HG03520 (cell line): ENCODE data around the gene KIF6.

Experiments
- ATAC-seq: cut with Tn5 transposase; IDR thresholded peaks from one replicate; pipeline ENCODE4 v1.9.1; 2021; ENCODE audit warnings: mild to moderate bottlenecking, moderate library complexity; ENCODE audit not compliant: unreplicated experiment

KIF6 gene

GRCh38 chr6:39360378-39360777, 364.8 kb downstream of the KIF6 start:
- no peak for ATAC-seq

- no peak for ATAC-seq
Measured at GRCh38 chr6:39357998-39358686, 367.1 kb downstream of the KIF6 start.

- no peak for ATAC-seq
Measured at GRCh38 chr6:39353698-39354315, 371.4 kb downstream of the KIF6 start.

- no peak for ATAC-seq
Measured at GRCh38 chr6:39350723-39351505, 374.3 kb downstream of the KIF6 start.

GRCh38 chr6:39348740-39349139, 376.5 kb downstream of the KIF6 start:
- ATAC-seq, result no peak

DNA sequence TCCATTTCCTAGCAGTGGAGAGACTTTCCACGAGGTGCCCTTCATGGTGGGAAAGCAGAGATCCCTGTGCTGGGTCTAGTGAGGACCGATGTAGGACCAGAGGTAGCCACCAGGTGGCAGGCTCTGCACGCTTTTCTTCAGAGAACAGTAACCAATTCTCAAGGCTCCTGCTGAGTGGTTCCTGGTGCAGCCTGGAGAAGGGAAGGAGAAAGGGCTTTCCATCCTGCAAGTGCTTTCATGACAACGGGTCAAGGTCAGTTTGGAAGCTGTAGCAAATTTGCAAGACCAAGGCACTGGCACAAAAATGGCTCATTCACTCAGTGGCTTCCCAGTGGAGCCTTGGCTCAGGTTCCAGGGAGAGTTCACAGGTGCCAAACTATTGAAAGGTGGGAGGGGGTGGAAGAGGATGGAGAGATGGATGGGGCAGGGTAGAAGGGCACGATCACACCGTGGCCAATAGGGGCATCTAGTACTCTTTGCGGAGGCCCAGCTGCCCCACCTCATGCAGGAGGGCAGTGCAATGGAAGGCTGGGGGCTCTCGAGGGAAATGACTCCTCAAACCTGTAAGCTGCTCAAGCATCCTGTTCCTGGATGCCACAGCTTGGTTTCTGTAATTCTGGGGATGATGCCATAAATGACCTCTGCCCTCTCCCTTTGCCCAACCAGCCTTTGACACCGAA, 377.2 kb downstream of the KIF6 start:
- ATAC-seq, result no peak

DNA sequence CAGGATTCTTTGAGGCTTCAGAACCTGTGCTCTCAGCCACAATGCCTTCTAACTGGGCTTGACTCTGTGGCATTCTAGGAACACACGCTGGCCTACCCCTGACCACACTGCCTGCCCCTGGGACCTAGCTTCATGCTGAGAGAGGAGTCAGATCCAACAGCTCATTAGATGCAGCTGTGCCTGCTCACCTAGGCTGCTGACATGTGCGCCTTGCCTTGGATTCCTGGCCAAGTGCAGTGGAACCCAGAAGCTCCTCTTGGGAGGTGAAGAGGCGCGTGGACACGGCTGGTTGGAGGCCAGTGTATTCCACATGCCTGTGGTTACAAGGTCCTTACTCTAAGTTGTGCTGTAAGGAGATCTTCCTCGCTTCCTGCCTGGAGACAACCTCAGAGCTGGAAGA, 378.0 kb downstream of the KIF6 start:
- no peak for ATAC-seq

GRCh38 chr6:39344821-39345280, 380.4 kb downstream of the KIF6 start:
- ATAC-seq, result no peak

DNA sequence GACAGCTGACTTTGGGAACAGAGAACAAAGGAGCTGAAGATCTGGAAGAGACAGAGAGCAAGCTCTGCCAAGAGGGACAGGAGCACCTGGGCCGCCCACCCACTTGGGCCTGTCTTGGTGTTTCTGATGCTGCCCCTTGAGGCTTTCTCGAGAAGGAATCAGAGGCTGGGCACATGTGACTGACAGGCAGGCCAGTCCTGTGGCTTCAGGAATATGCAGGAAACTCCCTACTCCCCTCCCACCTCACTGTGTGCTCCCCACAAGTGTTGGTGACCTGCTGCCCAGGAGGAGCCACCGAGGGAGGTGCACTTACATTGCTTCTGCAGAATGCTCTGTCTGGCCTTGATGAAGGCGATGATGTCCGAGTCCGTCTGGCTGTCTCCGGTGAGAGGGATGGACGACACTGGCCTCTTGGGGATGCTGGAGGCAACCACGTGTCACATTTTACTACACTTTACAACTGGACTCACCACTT, 381.8 kb downstream of the KIF6 start:
- no peak for ATAC-seq

DNA sequence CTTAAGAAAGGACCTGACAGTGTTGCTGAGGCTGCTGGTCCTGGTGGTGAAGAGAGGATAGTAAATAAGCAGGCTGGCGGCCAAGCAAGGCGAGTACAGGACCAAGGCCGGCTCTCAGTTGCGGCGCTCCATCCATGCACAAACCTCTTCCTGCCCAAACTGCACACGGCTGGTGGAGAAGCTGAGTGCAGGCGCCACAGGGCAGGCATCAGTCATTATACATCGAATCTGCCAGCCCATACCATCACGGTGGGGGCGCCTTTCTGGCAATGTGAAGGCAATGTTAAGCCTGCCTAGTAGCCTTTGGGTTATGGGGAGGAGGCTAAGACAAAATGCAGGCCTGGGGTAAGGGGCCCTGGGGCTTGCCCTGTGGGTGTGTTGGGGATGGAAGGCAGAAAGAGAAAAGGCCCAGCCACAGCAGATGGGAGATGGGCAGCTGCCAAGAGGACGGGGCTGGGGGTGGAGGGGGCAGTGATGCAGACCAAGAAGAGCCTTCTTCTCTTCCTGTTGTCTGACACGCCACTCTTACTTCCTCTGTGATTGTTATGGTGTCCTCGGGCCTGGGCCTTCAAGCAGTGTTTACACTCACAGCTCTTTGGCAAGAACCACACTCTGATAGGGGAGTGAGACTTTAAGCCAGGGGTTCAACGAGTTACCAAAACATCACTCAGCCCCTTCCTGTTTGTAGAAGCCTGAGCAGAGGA, 382.4 kb downstream of the KIF6 start:
- ATAC-seq, result no peak

- no peak for ATAC-seq
Measured at GRCh38 chr6:39341937-39342336, 383.3 kb downstream of the KIF6 start.

- ATAC-seq, result no peak
Measured at GRCh38 chr6:39341352-39341751, 383.9 kb downstream of the KIF6 start.

DNA sequence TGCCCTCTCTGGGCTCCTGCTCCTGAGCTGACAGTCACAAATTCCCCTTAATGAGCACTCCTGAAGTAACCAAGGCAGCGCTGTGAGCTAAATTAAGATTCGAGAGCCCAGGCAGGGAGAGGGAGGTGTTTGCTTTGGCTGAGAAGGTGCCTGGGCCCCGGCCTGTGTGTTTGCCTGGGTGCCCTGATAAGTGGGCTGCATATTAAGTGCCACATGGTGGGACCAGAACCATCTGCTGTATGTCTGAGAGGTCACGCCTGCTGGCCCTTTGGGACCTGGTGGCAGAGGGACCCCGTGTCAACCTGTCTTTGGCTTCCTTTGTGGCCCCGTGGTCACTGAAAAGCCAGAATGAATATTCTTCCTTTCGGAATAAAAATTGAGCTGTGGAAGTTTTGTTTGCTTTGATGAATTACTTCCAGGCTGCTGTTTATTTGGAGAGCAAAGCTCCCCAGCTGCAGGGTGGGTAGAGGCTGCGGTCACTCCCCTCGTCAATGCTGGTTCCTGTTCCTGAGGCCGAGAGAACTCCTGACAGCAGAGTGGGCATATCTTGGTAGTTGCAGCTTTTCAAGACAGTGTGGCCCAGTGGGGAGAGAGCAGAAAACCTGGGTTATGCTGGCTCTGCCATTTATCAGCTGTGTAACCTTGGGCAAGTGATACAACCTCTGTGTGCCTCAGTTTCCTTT, 385.2 kb downstream of the KIF6 start:
- no peak for ATAC-seq

DNA sequence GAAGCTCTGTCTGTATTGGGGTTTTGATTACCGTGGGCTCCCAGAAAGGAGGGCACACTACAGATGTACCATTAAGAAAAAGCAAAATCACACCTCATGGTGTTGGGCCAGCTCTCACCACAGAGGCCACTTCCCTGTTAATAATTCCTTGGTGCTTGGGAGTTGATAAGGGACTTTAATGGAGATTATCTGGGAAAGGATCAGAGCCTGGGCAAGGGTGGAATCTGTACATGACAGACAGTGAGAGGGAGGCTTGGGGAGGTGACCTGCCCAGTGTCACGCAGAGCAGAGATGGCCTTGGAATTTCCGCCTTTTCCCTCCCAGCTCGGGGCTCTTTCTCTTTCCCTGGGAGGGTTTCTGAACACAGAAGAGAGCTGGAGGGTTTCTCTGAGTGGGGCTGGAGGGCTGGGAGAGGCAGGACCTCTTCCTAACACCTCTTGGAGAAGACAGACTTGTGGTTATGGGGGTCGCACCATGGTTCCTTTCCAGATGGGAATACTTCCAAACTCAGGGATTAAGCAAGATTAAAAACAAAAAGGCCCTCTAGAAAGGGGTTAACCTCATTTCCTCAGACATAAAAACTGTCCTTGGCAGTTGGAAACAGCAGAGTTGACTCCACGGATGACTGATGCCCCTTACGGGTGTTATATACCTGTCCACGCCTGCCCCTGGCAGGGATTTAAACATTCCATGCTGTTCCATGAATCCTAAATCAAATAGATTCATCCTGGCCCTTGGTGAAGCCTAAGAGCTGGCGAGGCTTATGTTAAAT, 385.9 kb downstream of the KIF6 start:
- ATAC-seq, result no peak

GRCh38 chr6:39338397-39338796, 386.8 kb downstream of the KIF6 start:
- no peak for ATAC-seq

DNA sequence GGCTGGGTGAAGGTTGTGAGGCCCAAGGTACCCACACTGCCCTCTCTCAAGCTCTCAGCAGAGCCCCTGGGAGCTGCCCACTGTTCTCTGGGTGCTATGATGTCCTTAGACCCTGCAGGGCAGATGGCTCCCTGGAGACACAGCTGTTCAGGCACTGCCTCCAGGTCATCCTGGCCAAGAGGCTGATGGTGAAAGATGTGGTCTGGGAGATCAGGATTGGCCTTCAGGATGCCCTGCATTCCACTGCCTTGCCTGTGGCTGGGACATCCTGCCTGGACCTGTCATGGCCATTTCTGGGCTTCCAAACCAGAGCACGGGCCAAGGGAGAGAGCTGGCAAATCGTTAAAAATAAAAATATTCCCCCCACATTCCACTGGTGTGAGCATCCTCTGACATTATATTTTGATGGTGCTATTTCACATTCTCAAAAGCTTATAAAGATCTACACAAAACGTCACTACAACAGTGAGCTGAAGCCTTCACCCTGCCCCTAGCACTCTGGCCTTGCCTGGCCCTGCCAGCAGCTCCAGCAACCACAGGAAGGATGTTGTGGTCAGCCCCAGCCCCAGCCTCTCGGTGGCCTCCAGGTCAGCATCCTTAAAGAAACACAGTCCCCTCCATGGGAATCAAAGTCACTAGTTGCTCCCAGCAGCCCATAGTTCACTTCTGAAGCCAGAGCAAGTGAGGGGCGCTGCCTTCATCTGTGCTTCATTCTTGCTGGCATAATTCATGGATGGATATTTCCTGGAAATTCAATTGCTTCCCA, 389.2 kb downstream of the KIF6 start:
- no peak for ATAC-seq

- no peak for ATAC-seq
Measured at GRCh38 chr6:39333644-39334438, 391.4 kb downstream of the KIF6 start.

- ATAC-seq, result no peak
Measured at GRCh38 chr6:39330476-39330875, 394.7 kb downstream of the KIF6 start.
